NCI-H460 (cell line): Measurements from ENCODE around the gene CSNK2A3. TPM values are rescaled to one million over a fixed set of nuclear protein-coding genes. Genes with fewer than 3 reads are reported as not detected.
"Not testable (repeated sequence)": the region's sequence is repeated elsewhere in the genome, so short reads cannot be mapped to it uniquely, and the experiment has no call there.

Experiments used
- DNase-seq: peaks from one replicate; pipeline ENCODE4 v3.0.0-alpha.2; 2016; ENCODE audit warnings: low read depth; ENCODE audit errors: extremely low read depth
- total RNA-seq: library from RNA; depleted of rRNA; stranded (reverse); fragments of >200 nt; shearing (Covaris generic); gene quantifications from 2 replicates; pipeline ENCODE4 v1.2.3, GENCODE V29; 2014

Gene CSNK2A3
- total RNA-seq, 1 experiment from 2014 or later: 1.3 TPM

- no peak for DNase-seq
Observed at GRCh38 chr11:11380883-11381282, 27.8 kb upstream of the CSNK2A3 start.

DNA sequence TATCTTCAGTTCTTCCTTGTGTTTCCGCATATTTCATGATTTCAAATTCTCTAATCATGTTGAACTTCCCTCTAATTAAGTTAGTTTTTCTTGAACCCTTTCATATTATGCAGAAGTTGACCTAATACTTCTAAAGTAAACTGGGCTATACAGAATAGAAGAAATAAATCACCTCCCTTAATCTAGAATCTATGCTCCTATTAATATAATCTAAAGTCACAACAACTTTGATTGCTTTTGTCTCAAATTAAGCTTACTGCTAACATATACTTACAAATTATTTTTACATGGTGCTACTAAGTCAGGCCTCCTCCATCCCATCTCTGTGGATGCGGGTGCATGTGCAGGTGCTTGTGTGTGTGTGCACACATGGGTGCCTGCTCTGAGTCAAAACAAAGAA lies 27.3 kb upstream of the CSNK2A3 start:
- DNase-seq: no peak

GRCh38 chr11:11379661-11380060 lies 26.6 kb upstream of the CSNK2A3 start:
- no peak for DNase-seq

- DNase-seq: no peak
Observed at GRCh38 chr11:11378184-11378940, 25.3 kb upstream of the CSNK2A3 start.

DNA sequence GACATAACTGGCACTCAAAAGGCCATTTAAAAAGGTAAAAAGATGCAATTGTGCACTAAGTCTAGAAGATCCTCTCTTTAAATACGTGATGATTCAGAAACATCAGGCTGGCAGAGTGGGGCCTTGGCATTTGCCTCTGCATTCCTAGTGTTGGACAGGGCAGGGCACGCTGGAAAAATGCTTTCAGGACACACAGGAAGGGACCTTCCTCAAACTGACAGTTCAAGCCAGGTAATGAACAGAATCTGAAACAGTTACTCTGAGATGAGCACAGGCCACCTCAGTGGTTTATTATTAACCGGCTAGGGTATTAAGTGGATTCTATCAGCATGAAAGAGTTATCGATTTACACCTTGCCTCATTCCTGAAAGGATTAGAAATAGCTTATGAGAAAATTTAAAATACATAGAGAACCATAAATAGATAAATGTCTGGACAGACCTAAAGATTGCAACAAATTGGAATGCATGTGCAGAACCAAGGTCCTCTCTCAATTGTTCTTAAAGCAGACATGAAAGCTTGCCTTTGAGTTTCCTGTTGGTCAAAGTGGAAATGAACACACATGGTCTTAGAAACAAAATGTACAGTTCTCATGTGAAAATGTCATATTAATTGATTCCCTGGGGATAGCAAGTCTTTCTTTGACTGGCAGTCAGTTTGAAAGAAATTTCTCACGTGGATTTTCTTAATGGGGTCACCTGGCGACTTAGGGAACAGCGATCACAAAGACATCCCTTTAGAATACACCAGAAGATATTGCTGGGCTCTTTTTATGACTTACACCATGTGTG lies 21.5 kb upstream of the CSNK2A3 start:
- no peak for DNase-seq

GRCh38 chr11:11373934-11374333 lies 20.9 kb upstream of the CSNK2A3 start:
- DNase-seq: no peak

GRCh38 chr11:11372461-11372860 lies 19.4 kb upstream of the CSNK2A3 start:
- DNase-seq: no peak

DNA sequence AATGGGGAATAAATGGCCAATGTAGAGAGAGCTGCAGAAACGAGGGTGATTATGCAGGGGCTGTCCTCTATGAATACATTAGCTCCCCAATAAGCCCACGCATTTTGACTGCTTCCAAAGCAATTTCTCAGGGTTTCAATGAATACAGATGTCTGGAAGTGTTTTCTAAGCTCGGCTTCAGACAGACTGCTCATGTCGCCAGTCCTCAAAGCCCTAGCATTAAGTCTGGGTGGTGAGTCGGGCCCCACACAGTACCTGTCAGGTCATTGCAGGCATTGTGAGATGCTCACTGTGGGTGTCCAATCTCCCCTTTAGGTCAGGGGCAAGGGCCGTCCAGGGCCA lies 17.9 kb upstream of the CSNK2A3 start:
- no peak for DNase-seq

DNA sequence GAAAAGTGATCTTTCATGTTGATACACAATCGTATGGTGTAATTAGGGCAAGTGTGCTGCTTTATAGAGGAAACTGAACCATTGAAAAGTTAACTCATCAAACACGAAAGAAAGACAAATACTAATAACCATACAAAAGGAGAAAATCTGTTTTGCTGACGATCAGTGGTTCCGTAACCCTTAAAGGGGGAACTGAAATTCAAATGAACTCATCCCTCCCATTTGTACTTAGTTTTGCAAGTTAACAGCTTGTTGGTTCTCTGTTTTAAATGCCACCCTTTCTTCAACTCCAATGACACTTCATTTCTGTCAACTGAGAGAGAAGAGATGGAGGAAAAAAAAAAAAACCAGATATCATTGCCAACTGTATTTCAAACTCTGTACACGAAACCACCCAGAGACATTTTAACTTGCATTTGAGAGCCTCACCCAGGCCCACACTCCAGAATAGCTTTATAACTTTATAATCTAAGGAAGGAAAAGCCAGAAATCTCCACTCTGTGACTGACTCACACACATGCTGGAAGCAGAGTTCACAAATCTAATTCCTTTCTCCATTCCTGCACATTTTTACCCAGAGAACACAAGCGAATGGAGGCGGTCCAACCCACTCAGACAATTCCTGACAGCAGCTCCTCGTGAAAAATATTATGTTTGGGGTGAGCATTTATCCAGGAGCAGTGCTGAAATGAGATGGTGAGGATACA lies 17.4 kb upstream of the CSNK2A3 start:
- DNase-seq: no peak

- no peak for DNase-seq
Observed at GRCh38 chr11:11366793-11367192, 13.7 kb upstream of the CSNK2A3 start.

DNA sequence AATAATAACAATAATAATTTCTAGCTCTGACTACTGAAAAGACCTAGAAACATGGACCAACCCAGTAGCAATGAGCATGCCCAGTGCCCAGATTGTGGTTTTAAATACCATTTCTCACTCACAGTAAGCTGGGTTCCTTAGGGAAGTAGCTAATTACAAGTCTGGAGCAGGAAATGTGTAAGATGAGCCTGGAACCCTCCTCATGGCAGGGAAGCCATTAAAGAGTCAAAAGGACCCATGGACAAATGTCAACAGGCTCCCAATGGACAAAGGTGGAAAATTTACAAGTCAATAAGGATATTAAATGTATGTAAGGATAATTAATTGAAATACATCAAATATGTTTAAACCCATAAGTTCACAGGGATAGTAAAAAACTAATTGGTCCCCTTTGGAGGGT lies 10.6 kb upstream of the CSNK2A3 start:
- DNase-seq: no peak

DNA sequence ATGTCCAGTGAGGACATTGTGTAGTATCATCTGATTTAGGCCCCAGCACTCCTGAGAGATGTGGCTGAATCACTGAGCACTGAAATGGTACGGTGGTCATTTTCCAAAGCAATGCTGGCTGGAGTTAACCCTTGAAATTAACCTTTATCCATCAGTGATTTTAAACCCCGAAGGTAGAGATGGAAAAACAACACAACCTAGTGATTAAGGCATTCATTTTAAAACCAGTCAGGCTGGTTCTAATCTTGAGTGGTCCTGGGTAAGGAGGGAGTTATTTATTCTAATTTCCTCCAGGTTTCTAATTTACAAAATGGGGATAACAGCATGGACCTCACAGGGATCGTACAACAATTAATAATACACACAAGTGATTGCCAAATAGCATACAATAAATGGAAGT lies 6.6 kb upstream of the CSNK2A3 start:
- no peak for DNase-seq

DNA sequence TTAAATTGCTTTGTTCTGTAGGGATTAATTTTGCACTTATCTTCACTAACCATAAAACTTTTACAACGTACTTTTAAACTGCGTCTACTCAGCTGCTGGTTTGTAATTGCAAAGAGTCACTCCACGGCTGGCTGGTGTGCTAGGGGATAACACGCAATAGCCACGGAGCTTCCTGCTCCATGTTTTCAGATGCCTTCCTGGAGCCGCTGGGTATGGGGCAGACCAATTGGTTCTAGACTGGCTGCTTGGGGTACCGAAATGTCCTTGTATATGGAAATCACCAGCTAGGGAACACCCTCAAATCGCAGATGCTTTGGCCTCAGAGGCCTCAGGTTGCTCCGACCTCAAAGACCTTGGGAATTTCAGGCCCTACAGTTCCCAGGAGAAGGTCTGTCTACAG lies 3.8 kb upstream of the CSNK2A3 start:
- no peak for DNase-seq

GRCh38 chr11:11351851-11352250 lies 1.2 kb downstream of the CSNK2A3 start:
- not testable (repeated sequence) for DNase-seq

- no peak for DNase-seq
Observed at GRCh38 chr11:11351042-11351586, 1.9 kb downstream of the CSNK2A3 start.

- no peak for DNase-seq
Observed at GRCh38 chr11:11349870-11350337, 3.1 kb downstream of the CSNK2A3 start.

GRCh38 chr11:11349106-11349825 lies 3.8 kb downstream of the CSNK2A3 start:
- no peak for DNase-seq

DNA sequence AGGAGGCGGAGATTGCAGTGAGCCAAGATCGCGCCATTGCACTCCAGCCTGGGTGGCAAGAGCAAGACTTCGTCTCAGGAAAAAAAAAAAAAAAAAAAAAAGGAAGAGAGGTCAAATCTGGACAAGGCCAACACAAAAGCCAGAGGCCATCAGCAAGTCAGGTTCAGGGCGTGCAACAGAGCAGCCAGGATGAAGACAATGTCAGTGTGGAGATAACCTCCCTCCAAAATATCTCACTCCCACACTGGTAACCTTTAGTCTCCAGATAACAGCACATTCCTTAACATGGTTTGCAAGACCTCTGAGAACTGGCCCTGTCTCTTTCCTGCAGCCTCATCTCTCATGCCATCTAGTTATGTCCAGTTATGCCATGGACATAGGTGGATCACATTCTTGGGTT lies 4.7 kb downstream of the CSNK2A3 start:
- no peak for DNase-seq

DNA sequence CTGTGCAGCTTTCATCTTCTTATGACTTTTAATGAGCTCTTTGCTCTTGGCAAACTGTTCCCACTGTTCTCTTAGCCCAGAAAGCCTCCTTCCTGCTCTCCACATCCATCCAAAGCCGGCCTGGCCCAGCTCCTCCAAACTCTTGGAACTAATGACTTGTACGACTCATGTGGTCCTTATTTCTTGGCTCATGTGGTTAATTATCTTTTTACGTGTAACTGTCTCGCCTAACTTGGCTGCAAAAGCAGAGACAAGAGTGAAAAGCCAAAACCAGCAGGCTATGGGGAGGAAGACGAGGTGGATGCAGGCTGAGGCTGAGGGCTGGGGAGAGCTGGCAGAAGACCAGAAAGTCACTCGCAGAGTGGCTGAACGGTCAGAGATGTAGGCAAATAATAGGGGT lies 5.5 kb downstream of the CSNK2A3 start:
- DNase-seq: no peak

DNA sequence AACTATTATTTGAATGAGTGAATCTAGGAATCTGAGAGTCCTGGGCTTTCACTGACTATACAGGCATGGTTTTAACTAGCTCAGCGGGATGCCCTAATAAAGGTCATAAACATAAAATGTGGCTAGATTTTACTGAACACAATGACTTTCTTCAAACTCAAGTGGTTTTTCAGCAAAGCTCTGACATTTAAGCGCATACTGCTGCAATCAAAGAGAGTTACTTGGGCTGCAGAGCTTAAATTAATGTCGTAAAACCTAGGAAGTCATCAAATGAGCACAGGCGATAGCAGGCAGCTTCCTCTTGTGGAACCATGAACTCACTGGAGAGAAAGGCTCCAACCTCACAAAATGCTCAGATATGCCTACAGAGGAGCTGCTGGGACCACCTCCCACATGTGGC lies 6.7 kb downstream of the CSNK2A3 start:
- no peak for DNase-seq

GRCh38 chr11:11345099-11345498 lies 8.0 kb downstream of the CSNK2A3 start:
- no peak for DNase-seq
